Effector CD4-positive, alpha-beta T cell (primary cell): ENCODE data around the gene KRT80.
A peak's percentile ranks its signal among the peaks of the same experiment; 100 is the strongest.

Experiments
- DNase-seq: peaks from one replicate; pipeline ENCODE4 v3.0.0-alpha.2; 2020

The KRT80 gene

GRCh38 chr12:52127683-52128450 is 63.9 kb downstream of the KRT80 start:
- DNase-seq, result no peak

GRCh38 chr12:52126605-52127578 is 64.9 kb downstream of the KRT80 start:
- no peak for DNase-seq

- no peak for DNase-seq
Observed at GRCh38 chr12:52126050-52126604, 65.7 kb downstream of the KRT80 start.

- DNase-seq, result no peak
Observed at GRCh38 chr12:52125476-52125900, 66.3 kb downstream of the KRT80 start.

GRCh38 chr12:52123487-52124186 is 68.2 kb downstream of the KRT80 start:
- no peak for DNase-seq

- DNase-seq, result no peak
Observed at GRCh38 chr12:52122904-52123303, 68.9 kb downstream of the KRT80 start.

- no peak for DNase-seq
Observed at GRCh38 chr12:52122540-52122871, 69.3 kb downstream of the KRT80 start.

- DNase-seq, result peak; percentile 49
Observed at GRCh38 chr12:52121824-52122539, 69.8 kb downstream of the KRT80 start.

- no peak for DNase-seq
Observed at GRCh38 chr12:52120951-52121823, 70.6 kb downstream of the KRT80 start.

GRCh38 chr12:52119398-52120254 is 72.2 kb downstream of the KRT80 start:
- no peak for DNase-seq
